ENCODE measurements around the gene HIVEP2. TPM values are rescaled to one million over a fixed set of nuclear protein-coding genes. Genes with fewer than 3 reads are reported as not detected.

HIVEP2 gene
- total RNA-seq, 1 experiment from 2014 or later = 5.6 TPM

DNA sequence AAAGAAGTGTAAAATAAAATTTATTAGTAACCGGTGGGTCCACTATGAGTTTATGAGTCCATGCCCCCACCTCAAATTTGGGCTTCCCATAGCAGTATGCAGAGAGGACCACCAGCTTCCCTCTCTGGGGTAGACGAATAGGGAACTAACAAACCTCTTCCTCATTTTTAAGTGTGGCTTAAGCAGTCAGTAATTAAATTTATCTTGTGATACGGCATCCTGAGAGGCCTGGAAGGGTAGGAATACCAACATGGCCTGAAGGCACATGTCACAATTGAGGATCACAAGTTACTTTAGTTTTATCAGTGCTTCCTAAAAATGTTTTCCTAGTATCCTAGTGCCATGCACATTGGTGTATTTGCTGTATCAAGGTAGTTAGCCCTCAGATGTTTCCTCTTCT, 239.9 kb downstream of the HIVEP2 start:
- DNase-seq (ENCODE audit: low spot score) = no peak

DNA sequence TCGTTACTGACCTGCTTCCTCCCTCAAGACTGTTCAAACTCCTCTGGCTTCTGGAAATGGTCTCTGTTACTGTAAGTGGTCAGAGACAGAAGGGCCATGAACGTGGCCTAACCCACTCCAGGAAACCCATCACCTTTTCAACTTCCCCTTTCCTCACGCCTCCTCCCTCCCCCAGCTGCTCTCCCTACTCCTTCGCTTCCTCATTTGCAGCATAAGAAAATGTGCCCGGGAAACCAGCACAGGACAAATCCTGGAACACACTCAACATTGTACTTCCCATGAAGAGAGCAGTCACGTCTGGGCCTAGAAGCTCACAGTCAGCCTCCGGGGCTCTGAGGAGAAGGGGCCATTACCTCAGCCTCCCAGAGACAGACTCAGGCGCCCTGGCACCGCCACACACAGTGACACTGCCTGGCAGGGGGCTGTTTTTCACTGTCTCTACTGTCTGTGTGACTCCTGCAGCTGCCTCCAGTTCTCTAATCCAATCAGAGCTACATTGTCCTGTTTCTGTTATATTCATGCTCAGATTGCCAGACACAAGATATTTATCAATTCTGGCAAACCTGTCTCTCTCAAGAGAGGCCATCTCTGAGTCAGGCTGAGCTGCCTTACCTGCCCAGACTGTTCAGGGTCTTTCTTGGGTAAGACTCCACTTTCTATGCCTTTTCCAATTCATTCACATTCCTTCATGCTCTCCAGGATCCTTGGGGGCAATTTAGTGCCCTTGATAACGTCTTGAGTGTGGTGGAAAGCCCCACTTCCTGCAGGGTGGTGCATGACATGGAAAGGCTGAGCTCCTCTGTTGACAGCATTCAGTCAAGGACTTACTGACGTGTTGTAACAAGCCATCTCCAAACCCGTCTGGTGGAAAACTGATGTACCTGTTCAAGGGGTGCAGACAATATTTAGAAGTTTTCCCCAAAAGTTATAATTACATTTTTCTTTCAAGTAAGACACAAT, 242.2 kb downstream of the HIVEP2 start:
- DNase-seq (ENCODE audit: low spot score) = no peak

Other genes with a start within 250 kb of the HIVEP2 start
- gene AIG1, start 115.7 kb upstream of the HIVEP2 start, total RNA-seq (2014; rRNA removed; shearing (Covaris generic)) = 38.3 and 73.0 TPM in 2 replicates